K562 (cell line): Measurements from ENCODE around the gene PPP3CA. TPM values are rescaled to one million over a fixed set of nuclear protein-coding genes. Genes with fewer than 3 reads are reported as not detected.

Source experiments
- ATAC-seq: fragments of 200-7000 bp; cut with Tn5 transposase; 3 replicates; pipeline ENCODE4 v1.9.1; 2020; ENCODE audit warnings: moderate library complexity
- BruUV-seq: library from RNA; stranded (reverse); fragments of 400-500 nt; replicated peaks from 2 replicates; lab custom pipeline; 2021; lab: Mats Ljungman, UMichigan
- CTCF ChIA-PET: fragments of 300-600 bp; formaldehyde crosslinking; extraction: SDS; loops from one replicate; lab custom pipeline; 2021; ENCODE audit warnings: low intra/inter-chr PET ratio; lab: Yijun Ruan, JAX
- POLR2A ChIA-PET: fragments of 300-600, 350-650 bp; sonication (Branson Sonifier 250); formaldehyde crosslinking; extraction: SDS; loops from one replicate; lab custom pipeline; 2021; ENCODE audit warnings: antibody characterized with exemption, inconsistent platforms; lab: Yijun Ruan, JAX
- DNase-seq, 4 experiments: peaks; one replicate each; pipeline versions ENCODE4 v3.0.0 to v3.0.0-alpha.2; 2011 to 2018; ENCODE audit warnings: low spot score in 3 of 4, mixed read lengths in 3 of 4; ENCODE audit errors: extremely low read depth in 1 of 4
- FAIRE-seq: peaks from 2 replicates; lab custom pipeline; 2011; peaks lifted over from hg19 to GRCh38; lab: Jason Lieb, UNC
- H2AFZ ChIP-seq: 2 replicates; pipeline ENCODE4 v1.6.0; 2011; ENCODE audit warnings: low read depth, low read length, control low read depth, inconsistent platforms
- H3K27ac ChIP-seq: fragments of 200-600 bp; 3 replicates; pipeline ENCODE4 v1.8.0; 2011; ENCODE audit warnings: low read depth, mild to moderate bottlenecking, control low read depth, inconsistent platforms, low read length, moderate library complexity, mixed read lengths; ENCODE audit errors: extremely low read depth
- H3K27me3 ChIP-seq, 2 experiments: fragments of 300-600 bp in 1 of 2; 2 replicates in 1 of 2; 3 replicates in 1 of 2; pipeline versions ENCODE4 v1.6.0 to v1.8.0; 2011; ENCODE audit warnings: inconsistent platforms in 2 of 2, low read length in 2 of 2, mild to moderate bottlenecking in 1 of 2, mixed read lengths in 1 of 2, moderate library complexity in 1 of 2; ENCODE audit not compliant: control insufficient read depth in 2 of 2, insufficient read depth in 2 of 2
- H3K36me3 ChIP-seq: fragments of 300-600 bp; 3 replicates; pipeline ENCODE4 v1.8.0; 2011; ENCODE audit warnings: mild to moderate bottlenecking, low read length, inconsistent platforms; ENCODE audit not compliant: control insufficient read depth, insufficient read depth
- H3K4me1 ChIP-seq, 2 experiments: fragments of 200-600 bp in 1 of 2; replicated peaks in 1 of 2; 2 replicates in 1 of 2; 3 replicates in 1 of 2; pipeline versions ENCODE4 v1.5.1 to v1.8.0; 2011; ENCODE audit warnings: inconsistent platforms in 2 of 2, low read length in 2 of 2, mild to moderate bottlenecking in 1 of 2, mixed read lengths in 1 of 2, moderate library complexity in 1 of 2; ENCODE audit not compliant: control insufficient read depth in 2 of 2, insufficient read depth in 2 of 2
- H3K4me2 ChIP-seq: 2 replicates; pipeline ENCODE4 v1.6.1; 2011; ENCODE audit warnings: low read length, control low read depth, inconsistent platforms, mixed read lengths; ENCODE audit not compliant: insufficient read depth
- H3K4me3 ChIP-seq: fragments of 200-600 bp; sonication (generic), shearing (Covaris generic); 2 replicates; pipeline ENCODE4 v1.5.1; 2016; ENCODE audit warnings: control low read depth, inconsistent platforms
- H3K79me2 ChIP-seq: fragments of 200-600 bp; 3 replicates; pipeline ENCODE4 v1.8.0; 2011; ENCODE audit warnings: low read length, inconsistent platforms; ENCODE audit not compliant: control insufficient read depth, insufficient read depth
- H3K9ac ChIP-seq, 2 experiments: 2 replicates each; pipeline versions ENCODE4 v1.6.0 to v1.6.1; 2011; ENCODE audit warnings: low read depth in 2 of 2, low read length in 2 of 2, control low read depth in 1 of 2, inconsistent platforms in 1 of 2, mild to moderate bottlenecking in 1 of 2, mixed read lengths in 1 of 2; ENCODE audit not compliant: insufficient read depth in 1 of 2
- H3K9me1 ChIP-seq: one replicate; pipeline ENCODE4 v1.6.0; 2011; ENCODE audit warnings: inconsistent platforms, mild to moderate bottlenecking, low read length, moderate library complexity; ENCODE audit not compliant: control insufficient read depth, insufficient read depth
- H3K9me3 ChIP-seq: replicated peaks from 2 replicates; pipeline ENCODE4 v1.5.1; 2011; ENCODE audit warnings: low read depth, low read length, inconsistent platforms; ENCODE audit not compliant: control insufficient read depth, insufficient read depth
- H4K20me1 ChIP-seq: replicated peaks from 2 replicates; pipeline ENCODE4 v1.6.1; 2011; ENCODE audit warnings: low read length, inconsistent platforms, mixed read lengths; ENCODE audit not compliant: control insufficient read depth, insufficient read depth
- CBX5 ChIP-seq: IDR thresholded peaks from 2 replicates; pipeline ENCODE4 v1.6.1; 2014; ENCODE audit warnings: low read depth, borderline replicate concordance
- GTF2F1 ChIP-seq: IDR thresholded peaks from 2 replicates; pipeline ENCODE4 v1.6.1; 2011; ENCODE audit warnings: low read depth, low read length, improper control_type of control experiment
- HNRNPUL1 ChIP-seq: fragments of 200-400 bp; formaldehyde crosslinking; IDR thresholded peaks from 2 replicates; pipeline ENCODE4 v1.6.1; 2017; ENCODE audit warnings: low read length
- MCM3 ChIP-seq: fragments of 450-650 bp; IDR thresholded peaks from 2 replicates; pipeline ENCODE4 v1.6.1; 2016
- MED1 ChIP-seq: sonication (generic); formaldehyde crosslinking; IDR thresholded peaks from 2 replicates; pipeline ENCODE4 v1.8.1; 2023; ENCODE audit warnings: missing genetic modification reagents, borderline replicate concordance
- PHF20 ChIP-seq: fragments of 450-650 bp; IDR thresholded peaks from 2 replicates; pipeline ENCODE4 v1.6.1; 2018; ENCODE audit not compliant: partially characterized antibody
- POLR2A ChIP-seq: fragments of 450-650 bp; conservative IDR thresholded peaks from 2 replicates; pipeline ENCODE4 v1.6.1; 2016
- WGBS: fragments of 100-300 bp; shearing (Covaris generic); methylation state at CpG from one replicate; pipeline ENCODE4 v1.1.6; 2016; ENCODE audit warnings: low coverage, mixed read lengths; ENCODE audit not compliant: insufficient coverage; ENCODE audit errors: missing lambda C conversion rate; 5-methylcytosine and 5-hydroxymethylcytosine counted together
- in situ Hi-C: fragments of 300-500 bp; cut with MboI; formaldehyde crosslinking; loops from 4 replicates; pipeline ENCODE4 v1.15.0; 2018; ENCODE audit warnings: inconsistent platforms, mixed read lengths
- intact Hi-C: fragments of 100-400 bp; cut with micrococcal nuclease; formaldehyde crosslinking; loops from 2 replicates; pipeline ENCODE4 v1.14.2; 2022
- polyA plus RNA-seq, 8 experiments: library from polyadenylated mRNA; depleted of rRNA in 4 of 8; stranded (reverse) in 5 of 8; unstranded in 3 of 8; fragments of >200 nt; fragmentation: Nextera tagmentation in 2 of 8; fragmentation: Illumina TruSeq in 1 of 8; extraction: Ambion mirVana in 2 of 8; extraction: Trizol in 1 of 8; gene quantifications; 2 replicates each; pipeline versions ENCODE4 v1.2.1 to v1.2.3, GENCODE V29; 2011 to 2014; ENCODE audit warnings: inconsistent platforms in 1 of 8, missing spikeins in 1 of 8
- total RNA-seq, 7 experiments: library from RNA; depleted of rRNA in 6 of 7; stranded (reverse); fragments of >200 nt in 6 of 7; fragmentation: Illumina TruSeq in 2 of 7; extraction: Trizol in 2 of 7; gene quantifications; 2 replicates each; pipeline versions ENCODE4 v1.2.1 to v1.2.3, GENCODE V29; 2011 to 2021; ENCODE audit warnings: low replicate concordance in 1 of 7
- TF ChIP-seq, protein P1 (sequence below), 2 experiments: fragments of 450-650 bp; conservative IDR thresholded peaks; 2 replicates each; pipeline ENCODE4 v1.6.1; 2017; ENCODE audit warnings: mild to moderate bottlenecking in 2 of 2, moderate library complexity in 2 of 2
- TF ChIP-seq, protein P2 (sequence below): sonication (generic); formaldehyde crosslinking; IDR thresholded peaks from 2 replicates; pipeline ENCODE4 v1.8.0; 2022; ENCODE audit warnings: missing genetic modification reagents, mild to moderate bottlenecking, borderline replicate concordance

Gene PPP3CA
- total and polyA plus RNA-seq, 9 of the 15 experiments (the other 6 are each of a cell fraction or from before 2014, with no cell fraction given), result 0.94 to 3.2 (median 1.6) TPM

DNA sequence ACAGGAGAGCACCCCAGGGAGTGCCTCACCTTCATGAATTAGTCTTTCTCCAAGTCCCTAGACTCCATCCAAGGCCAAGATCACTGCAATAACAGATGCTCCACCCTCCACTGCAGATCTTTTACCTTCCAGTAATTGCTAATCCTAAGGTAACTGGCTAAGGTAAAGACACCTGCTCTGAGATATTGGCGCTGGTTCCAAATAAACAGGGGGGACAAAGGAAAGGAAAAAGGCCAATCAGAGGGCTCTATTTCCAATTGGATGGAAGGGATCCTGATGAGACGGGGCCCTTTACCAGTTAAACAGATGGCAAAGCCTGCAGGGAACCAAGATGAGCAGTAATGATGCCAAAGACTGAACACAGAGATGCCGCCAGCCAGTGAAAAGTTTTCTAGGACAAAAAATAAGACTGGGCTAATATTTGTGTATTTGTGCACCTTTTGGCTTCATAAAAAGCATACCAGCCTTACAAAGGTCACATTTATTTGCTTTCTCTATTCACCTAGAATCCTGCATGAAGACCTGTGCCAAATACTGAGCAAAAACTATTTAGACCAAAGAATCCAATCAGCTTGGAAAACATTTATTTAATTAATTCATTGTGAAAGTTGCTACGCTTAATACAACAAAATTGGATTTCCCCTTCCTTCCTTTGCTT is 148.5 kb downstream of the PPP3CA start:
- Histone ChIP-seq H3K4me3 (no peak overlapping the region), H2AFZ (no peak overlapping the region), H3K27me3 (no peaks in the 10 kb centered on the region), H3K36me3 (no peaks in the 10 kb centered on the region), H3K9me3 (no peaks in the 10 kb centered on the region), H3K27ac (no peak overlapping the region), H3K79me2 (no peaks in the 10 kb centered on the region), H4K20me1 (no peaks in the 10 kb centered on the region), H3K4me1 (no peaks in the 10 kb centered on the region), H3K9me1 (no peaks in the 10 kb centered on the region), H3K9ac (no peak overlapping the region), H3K4me2 (no peak overlapping the region)
- no peak for ATAC-seq
- no peak for DNase-seq
- ChIA-PET POLR2A (no interaction called here), CTCF (no interaction called here)
- BruUV-seq, result no TSS peak
- intact Hi-C loops, result no loop called here
- no peak for FAIRE-seq
- in situ Hi-C loops, result no loop called here
- 0% methylated on average over 4 of the region's 4 CpGs for WGBS
- no peak for TF ChIP-seq HNRNPUL1
- TF ChIP-seq CBX5, result no peak
- TF ChIP-seq, protein P1, sequence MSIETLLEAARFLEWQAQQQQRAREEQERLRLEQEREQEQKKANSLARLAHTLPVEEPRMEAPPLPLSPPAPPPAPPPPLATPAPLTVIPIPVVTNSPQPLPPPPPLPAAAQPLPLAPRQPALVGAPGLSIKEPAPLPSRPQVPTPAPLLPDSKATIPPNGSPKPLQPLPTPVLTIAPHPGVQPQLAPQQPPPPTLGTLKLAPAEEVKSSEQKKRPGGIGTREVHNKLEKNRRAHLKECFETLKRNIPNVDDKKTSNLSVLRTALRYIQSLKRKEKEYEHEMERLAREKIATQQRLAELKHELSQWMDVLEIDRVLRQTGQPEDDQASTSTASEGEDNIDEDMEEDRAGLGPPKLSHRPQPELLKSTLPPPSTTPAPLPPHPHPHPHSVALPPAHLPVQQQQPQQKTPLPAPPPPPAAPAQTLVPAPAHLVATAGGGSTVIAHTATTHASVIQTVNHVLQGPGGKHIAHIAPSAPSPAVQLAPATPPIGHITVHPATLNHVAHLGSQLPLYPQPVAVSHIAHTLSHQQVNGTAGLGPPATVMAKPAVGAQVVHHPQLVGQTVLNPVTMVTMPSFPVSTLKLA (conservative IDR thresholded peaks at IDR 0.05), result no peak
- no peak for TF ChIP-seq POLR2A
- TF ChIP-seq MCM3, result no peak
- TF ChIP-seq, protein P2, sequence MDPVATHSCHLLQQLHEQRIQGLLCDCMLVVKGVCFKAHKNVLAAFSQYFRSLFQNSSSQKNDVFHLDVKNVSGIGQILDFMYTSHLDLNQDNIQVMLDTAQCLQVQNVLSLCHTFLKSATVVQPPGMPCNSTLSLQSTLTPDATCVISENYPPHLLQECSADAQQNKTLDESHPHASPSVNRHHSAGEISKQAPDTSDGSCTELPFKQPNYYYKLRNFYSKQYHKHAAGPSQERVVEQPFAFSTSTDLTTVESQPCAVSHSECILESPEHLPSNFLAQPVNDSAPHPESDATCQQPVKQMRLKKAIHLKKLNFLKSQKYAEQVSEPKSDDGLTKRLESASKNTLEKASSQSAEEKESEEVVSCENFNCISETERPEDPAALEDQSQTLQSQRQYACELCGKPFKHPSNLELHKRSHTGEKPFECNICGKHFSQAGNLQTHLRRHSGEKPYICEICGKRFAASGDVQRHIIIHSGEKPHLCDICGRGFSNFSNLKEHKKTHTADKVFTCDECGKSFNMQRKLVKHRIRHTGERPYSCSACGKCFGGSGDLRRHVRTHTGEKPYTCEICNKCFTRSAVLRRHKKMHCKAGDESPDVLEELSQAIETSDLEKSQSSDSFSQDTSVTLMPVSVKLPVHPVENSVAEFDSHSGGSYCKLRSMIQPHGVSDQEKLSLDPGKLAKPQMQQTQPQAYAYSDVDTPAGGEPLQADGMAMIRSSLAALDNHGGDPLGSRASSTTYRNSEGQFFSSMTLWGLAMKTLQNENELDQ (CRISPR knock-in tag), result no peak
- no peak for TF ChIP-seq GTF2F1
- TF ChIP-seq MED1 (CRISPR knock-in tag), result no peak
- no peak for TF ChIP-seq PHF20
